ENCODE results near the gene ULK1. TPM values are rescaled to one million over a fixed set of nuclear protein-coding genes. Genes with fewer than 3 reads are reported as not detected.

ULK1 gene
- total and polyA plus RNA-seq, 3 experiments from 2014 or later = 0.98 to 22.8 (median 18.7) TPM

DNA sequence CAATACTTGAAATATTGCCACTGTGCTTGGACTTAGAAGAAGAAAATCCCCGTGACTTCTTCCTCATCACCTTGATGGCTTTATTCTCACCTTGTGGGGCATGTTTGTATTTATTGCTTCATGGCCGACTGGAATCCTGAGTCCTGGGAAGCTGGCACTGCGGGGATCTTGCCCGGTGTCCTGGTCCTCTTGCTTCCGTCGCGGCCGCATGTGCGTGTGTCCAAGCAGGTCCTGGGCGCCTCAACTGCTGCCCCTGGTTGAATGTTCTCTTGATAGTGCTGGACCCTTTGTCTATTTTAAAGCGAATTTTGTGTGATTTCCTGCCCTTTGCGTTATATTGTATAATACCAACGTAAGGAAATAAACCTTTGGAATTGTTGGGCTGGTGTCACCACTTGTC lies 28.4 kb downstream of the ULK1 start:
- Histone ChIP-seq H3K9me3 (ENCODE audit: low read length) (no peaks in the 10 kb centered on the region), H3K27me3 (ENCODE audit: insufficient read depth, low read length, poor library complexity, severe bottlenecking) (no peaks in the 10 kb centered on the region), H3K4me3 (ENCODE audit: low read length) (no peak overlapping the region), H3K4me1 (ENCODE audit: insufficient read depth, low read length) (no peaks in the 10 kb centered on the region), H3K36me3 (ENCODE audit: insufficient read depth, low read length) (no peaks in the 10 kb centered on the region), H3K27ac (ENCODE audit: low read depth, low read length) (no peak overlapping the region)
- POLR2A ChIA-PET = no interaction called here
- H3K27ac Mint-ChIP-seq = peak overlapping the region in 2 of 8 donors; percentile 29
- H3K4me3 Mint-ChIP-seq = no peak overlapping the region
- H3K36me3 Mint-ChIP-seq = peaks cover 0 to 21% (median 3%) of the 10 kb centered on the region in 3 donors
- CTCF ChIA-PET = no interaction called here
- no peak for DNase-seq
- peaks cover 7 to 9% (median 7%) of the 10 kb centered on the region in 3 donors for H3K4me1 Mint-ChIP-seq
- H3K27me3 Mint-ChIP-seq = no peaks in the 10 kb centered on the region
- no peaks in the 10 kb centered on the region for H3K9me3 Mint-ChIP-seq

DNA sequence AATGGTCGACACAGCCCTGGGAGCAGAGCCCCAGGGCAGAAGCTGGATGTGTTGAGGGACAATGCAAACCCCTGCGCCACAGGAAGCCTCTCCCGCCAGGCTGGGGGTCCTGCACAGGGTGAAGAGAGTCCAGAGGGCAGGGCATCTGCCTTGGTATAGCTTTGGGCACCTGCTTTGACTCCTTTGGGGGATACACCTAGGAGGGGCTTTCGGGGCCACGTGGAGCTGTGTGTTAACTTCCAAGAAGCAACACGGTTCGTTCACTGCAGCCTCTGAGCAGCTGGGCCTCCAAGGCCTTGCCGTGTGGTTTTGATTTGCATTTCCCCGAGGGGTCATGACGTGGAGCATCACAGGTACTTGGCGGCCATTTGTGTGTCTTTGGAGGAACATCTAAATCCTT lies 28.8 kb downstream of the ULK1 start:
- Mint-ChIP-seq H3K4me3 (no peak overlapping the region), H3K36me3 (peaks cover 0 to 21% (median 3%) of the 10 kb centered on the region in 3 donors), H3K4me1 (peaks cover 9 to 14% (median 11%) of the 10 kb centered on the region in 3 donors), H3K27me3 (no peaks in the 10 kb centered on the region), H3K9me3 (no peaks in the 10 kb centered on the region), H3K27ac (no peak overlapping the region)
- no peak for DNase-seq
- Histone ChIP-seq H3K4me3 (ENCODE audit: low read length) (no peak overlapping the region), H3K4me1 (ENCODE audit: insufficient read depth, low read length) (peaks cover 4% of the 10 kb centered on the region), H3K27me3 (ENCODE audit: insufficient read depth, low read length, poor library complexity, severe bottlenecking) (no peaks in the 10 kb centered on the region), H3K27ac (ENCODE audit: low read depth, low read length) (no peak overlapping the region), H3K36me3 (ENCODE audit: insufficient read depth, low read length) (no peaks in the 10 kb centered on the region), H3K9me3 (ENCODE audit: low read length) (no peaks in the 10 kb centered on the region)
- POLR2A ChIA-PET = no interaction called here
- CTCF ChIA-PET = no interaction called here

DNA sequence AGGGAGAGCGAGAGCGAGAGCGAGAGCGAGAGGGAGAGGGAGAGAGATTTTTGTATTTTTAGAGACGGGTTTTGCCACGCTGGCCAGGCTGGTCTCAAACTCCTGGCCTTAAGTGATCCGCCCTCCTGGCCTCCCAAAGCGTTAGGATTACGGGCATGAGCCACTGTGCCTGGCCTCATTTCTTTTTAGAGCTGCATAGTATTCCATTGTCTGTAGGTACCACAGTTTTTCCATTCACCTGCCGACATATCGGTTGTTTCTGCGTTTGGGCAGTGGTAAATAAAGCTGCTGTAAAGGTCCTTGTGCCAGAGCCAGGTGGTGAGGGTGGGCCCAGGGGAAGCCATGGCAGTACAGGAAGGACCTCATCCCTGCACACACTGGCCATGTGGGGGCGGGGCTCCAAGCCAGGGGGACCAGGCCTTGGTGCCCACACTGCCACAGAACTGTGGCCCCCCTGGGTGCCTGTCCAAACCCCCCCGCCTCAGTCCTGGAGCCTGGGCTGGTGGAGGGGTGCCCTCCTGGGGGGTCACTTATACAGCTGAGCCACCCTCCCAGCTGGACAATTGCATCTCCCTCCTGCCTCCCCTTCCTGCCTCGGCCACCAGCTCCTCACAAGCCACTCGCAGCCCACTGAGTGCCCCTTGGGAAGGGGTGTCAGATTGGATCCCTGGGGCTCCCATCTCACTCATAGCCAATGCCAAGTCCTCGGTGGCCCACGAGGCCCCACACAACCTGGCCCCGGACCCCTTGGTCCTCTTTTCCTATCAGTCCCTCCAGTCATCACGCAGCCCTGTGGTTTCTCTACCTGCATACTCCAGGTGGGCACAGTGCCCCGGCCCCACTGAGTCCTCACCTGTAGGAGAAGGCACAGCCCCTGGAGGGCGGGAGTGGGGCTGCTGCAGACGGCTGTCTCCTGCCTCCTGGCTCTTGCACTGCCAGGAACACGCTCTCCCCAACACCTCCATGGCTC lies 33.0 kb downstream of the ULK1 start:
- peaks cover 18 to 27% (median 26%) of the 10 kb centered on the region in 3 donors for H3K4me1 Mint-ChIP-seq
- no peak for DNase-seq
- ChIA-PET CTCF (interaction anchor here (0.8 to 1.0 kb wide), 2 partner anchors 19 to 22 kb away, joined by 3 to 4 read pairs; partner anchors contain the start of gene EP400), POLR2A (interaction anchor here (0.5 to 0.7 kb wide), 4 partner anchors 10 to 220 kb away, joined by 3 to 9 read pairs (median 4); no protein-coding TSS in a partner anchor)
- no peaks in the 10 kb centered on the region for H3K27me3 ChIP-seq (ENCODE audit: insufficient read depth, low read length, poor library complexity, severe bottlenecking)
- peak overlapping the region in 3 of 8 donors; percentile 17 to 93 (median 51) for H3K27ac Mint-ChIP-seq
- no peak overlapping the region for H3K27ac ChIP-seq (ENCODE audit: low read depth, low read length)
- no peaks in the 10 kb centered on the region for H3K9me3 ChIP-seq (ENCODE audit: low read length)
- peaks cover 0 to 15% (median 3%) of the 10 kb centered on the region in 3 donors for H3K36me3 Mint-ChIP-seq
- no peak overlapping the region for H3K4me3 ChIP-seq (ENCODE audit: low read length)
- H3K27me3 Mint-ChIP-seq = no peaks in the 10 kb centered on the region
- H3K9me3 Mint-ChIP-seq = no peaks in the 10 kb centered on the region
- peak overlapping the region; percentile 85 to 96 (median 90) for H3K4me3 Mint-ChIP-seq
- peaks cover 14% of the 10 kb centered on the region for H3K4me1 ChIP-seq (ENCODE audit: insufficient read depth, low read length)
- peaks cover 7% of the 10 kb centered on the region for H3K36me3 ChIP-seq (ENCODE audit: insufficient read depth, low read length)

DNA sequence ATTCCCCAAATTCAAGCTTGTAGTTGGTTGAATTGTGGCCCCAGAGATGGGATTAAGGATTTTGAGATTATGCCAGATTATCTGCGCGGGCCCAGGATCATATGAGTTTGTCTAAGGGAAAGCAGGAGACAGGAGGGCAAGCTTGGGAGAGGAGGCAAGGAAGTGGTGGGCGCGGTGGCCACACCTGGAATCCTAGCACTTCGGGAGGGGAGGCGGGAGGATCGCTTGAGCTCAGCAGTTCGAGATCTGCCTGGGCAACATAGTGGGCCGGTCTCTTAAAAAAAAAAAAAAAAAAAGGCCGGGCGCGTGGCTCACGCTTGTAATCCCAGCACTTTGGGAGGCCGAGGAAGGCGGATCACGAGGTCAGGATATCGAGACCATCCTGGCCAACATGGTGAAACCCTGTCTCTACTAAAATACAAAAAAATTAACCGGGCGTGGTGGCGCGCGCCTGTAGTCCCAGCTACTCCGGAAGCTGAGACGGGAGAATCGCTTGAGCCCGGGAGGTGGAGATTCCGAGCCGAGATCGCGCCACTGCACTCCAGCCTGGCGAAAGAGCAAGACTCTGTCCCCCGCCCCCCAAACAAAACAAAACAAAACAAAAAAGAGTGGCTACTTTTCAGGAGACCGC lies 33.8 kb downstream of the ULK1 start:
- H3K4me1 Mint-ChIP-seq = peaks cover 19 to 31% (median 27%) of the 10 kb centered on the region in 3 donors
- ChIA-PET POLR2A (interaction anchor here (0.7 kb wide), 1 partner anchor 11 kb away, joined by 9 read pairs; no protein-coding TSS in a partner anchor), CTCF (interaction anchor here (0.8 to 1.0 kb wide), 2 partner anchors 18 to 21 kb away, joined by 3 to 4 read pairs; partner anchors contain the start of gene EP400)
- Histone ChIP-seq H3K4me1 (ENCODE audit: insufficient read depth, low read length) (peaks cover 14% of the 10 kb centered on the region), H3K9me3 (ENCODE audit: low read length) (no peaks in the 10 kb centered on the region), H3K4me3 (ENCODE audit: low read length) (peak overlapping the region; percentile 59), H3K36me3 (ENCODE audit: insufficient read depth, low read length) (peaks cover 13% of the 10 kb centered on the region), H3K27ac (ENCODE audit: low read depth, low read length) (peak overlapping the region; percentile 61), H3K27me3 (ENCODE audit: insufficient read depth, low read length, poor library complexity, severe bottlenecking) (no peaks in the 10 kb centered on the region)
- peak overlapping the region in 7 of 8 donors; percentile 69 to 93 (median 82) for H3K27ac Mint-ChIP-seq
- peak overlapping the region; percentile 85 to 96 (median 90) for H3K4me3 Mint-ChIP-seq
- peaks cover 4 to 21% (median 7%) of the 10 kb centered on the region in 3 donors for H3K36me3 Mint-ChIP-seq
- H3K9me3 Mint-ChIP-seq = no peaks in the 10 kb centered on the region
- no peaks in the 10 kb centered on the region for H3K27me3 Mint-ChIP-seq
- peak in 1 of 5 donors; percentile 58 for DNase-seq

DNA sequence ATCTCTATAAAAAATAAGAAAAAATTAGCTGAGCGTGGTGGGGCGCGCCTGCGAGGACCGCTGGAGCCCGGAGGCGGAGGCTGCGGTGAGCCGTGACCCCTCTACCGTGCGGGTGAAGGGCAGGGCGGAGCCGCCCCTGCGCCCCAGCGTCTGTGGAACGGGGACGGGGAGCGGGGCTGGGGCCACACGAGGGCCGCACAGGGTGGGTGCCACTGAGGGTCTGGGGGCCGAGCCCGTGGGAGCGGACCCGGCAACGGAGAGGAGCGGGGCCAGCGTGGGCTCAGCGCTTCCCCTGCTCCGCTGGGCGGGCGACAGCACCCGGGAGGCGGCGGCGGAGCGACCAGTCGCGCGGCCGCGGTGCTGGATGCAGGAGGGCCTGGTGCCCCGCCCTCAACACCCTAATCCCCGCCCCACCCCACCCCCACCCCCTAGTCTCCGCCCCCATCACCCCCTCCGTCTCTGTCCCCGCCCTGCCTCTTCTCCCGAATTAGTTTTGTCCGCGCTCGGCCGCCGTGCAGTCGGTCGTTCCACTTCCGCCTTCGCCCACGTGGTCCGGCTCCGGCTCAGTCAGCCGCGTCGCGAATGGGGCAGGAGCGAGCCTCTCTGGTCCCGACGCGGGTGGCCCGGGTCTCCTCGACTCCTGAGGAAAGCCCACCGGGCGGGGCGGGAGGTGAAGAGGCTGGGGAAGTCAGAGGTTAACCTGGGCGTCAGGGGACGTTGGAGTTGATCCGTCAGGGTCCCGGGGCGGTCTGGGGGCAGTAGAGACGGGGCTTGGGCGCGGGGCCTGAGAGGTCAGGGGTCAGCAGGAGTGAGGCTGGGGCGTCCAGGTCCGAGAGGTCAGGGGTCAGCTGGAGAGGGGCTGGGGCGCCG lies 34.5 kb downstream of the ULK1 start, which contains the start of gene PUS1:
PUS1 (plus strand) TSS at position 566 of the 870 bp plus-strand sequence. CDS start 447 bp downstream, outside the sequence.
- ChIA-PET CTCF (interaction anchor here (0.8 to 1.2 kb wide), 3 partner anchors 12 to 20 kb away, joined by 3 to 4 read pairs (median 3); partner anchors contain the start of gene EP400), POLR2A (interaction anchor here (1.1 to 1.9 kb wide), 2 partner anchors 16 to 21 kb away, joined by 3 to 7 read pairs; partner anchors contain the start of gene EP400)
- Mint-ChIP-seq H3K4me1 (peaks cover 19 to 31% (median 27%) of the 10 kb centered on the region in 3 donors), H3K36me3 (peaks cover 4 to 29% (median 15%) of the 10 kb centered on the region in 3 donors), H3K27ac (peak within 1 kb of the TSS; percentile 84 to 93 (median 92)), H3K27me3 (no peaks in the 10 kb centered on the region), H3K4me3 (peak within 1 kb of the TSS; percentile 88 to 96 (median 92)), H3K9me3 (no peaks in the 10 kb centered on the region)
- no peaks in the 10 kb centered on the region for H3K9me3 ChIP-seq (ENCODE audit: low read length)
- DNase-seq = peak; percentile 91 to 96 (median 92)
- peak within 1 kb of the TSS; percentile 67 for H3K4me3 ChIP-seq (ENCODE audit: low read length)
- H3K27me3 ChIP-seq (ENCODE audit: insufficient read depth, low read length, poor library complexity, severe bottlenecking) = no peaks in the 10 kb centered on the region
- peaks cover 21% of the 10 kb centered on the region for H3K36me3 ChIP-seq (ENCODE audit: insufficient read depth, low read length)
- H3K27ac ChIP-seq (ENCODE audit: low read depth, low read length) = peak within 1 kb of the TSS; percentile 65
- H3K4me1 ChIP-seq (ENCODE audit: insufficient read depth, low read length) = peaks cover 14% of the 10 kb centered on the region

DNA sequence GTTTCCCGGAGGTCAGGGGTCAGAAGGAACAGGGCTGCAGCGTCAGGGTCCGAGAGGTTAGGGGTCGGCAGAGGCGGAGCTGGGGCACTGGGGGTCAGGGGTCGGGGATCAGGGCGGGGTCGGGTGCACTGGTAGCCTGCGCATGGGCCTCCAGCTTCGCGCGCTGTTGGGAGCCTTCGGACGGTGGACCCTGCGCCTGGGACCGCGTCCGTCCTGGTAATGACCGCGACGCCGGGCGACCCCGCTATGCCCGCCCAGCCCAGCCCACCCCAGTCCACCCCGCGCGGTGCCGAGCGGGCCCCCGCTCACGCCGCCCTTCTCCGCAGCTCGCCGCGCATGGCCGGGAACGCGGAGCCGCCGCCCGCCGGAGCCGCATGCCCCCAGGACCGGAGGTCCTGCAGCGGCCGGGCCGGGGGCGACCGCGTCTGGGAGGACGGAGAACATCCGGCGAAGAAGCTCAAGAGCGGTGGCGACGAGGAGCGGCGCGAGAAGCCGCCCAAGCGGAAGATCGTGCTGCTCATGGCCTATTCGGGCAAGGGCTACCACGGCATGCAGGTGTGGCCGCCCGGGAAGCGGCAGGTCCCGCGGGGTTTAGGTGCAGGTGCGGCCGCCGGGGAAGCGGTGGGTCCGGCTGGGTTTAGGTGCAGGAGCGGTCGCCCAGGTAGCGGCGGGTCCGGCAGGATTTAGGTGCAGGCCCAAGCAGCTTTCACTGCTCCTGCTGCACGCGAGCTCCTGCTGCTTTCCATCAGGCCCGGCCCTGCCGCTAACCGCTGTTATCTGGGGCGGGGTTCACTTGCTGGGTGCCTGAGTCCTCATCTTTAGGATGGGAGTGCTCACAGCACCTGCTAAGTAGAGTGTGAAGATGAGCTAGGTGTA lies 35.4 kb downstream of the ULK1 start:
- H3K27me3 ChIP-seq (ENCODE audit: insufficient read depth, low read length, poor library complexity, severe bottlenecking) = no peaks in the 10 kb centered on the region
- H3K36me3 ChIP-seq (ENCODE audit: insufficient read depth, low read length) = peaks cover 26% of the 10 kb centered on the region
- ChIA-PET POLR2A (interaction anchor here (0.7 to 1.9 kb wide), 4 partner anchors 11 to 44 kb away, joined by 3 to 7 read pairs (median 4); partner anchors contain the start of gene EP400), CTCF (interaction anchor here (1.2 kb wide), 1 partner anchor 11 kb away, joined by 3 read pairs; no protein-coding TSS in a partner anchor)
- peaks cover 4 to 36% (median 15%) of the 10 kb centered on the region in 3 donors for H3K36me3 Mint-ChIP-seq
- H3K4me1 ChIP-seq (ENCODE audit: insufficient read depth, low read length) = peaks cover 14% of the 10 kb centered on the region
- peak in 3 of 5 donors; percentile 24 to 63 (median 37) for DNase-seq
- no peaks in the 10 kb centered on the region for H3K27me3 Mint-ChIP-seq
- peaks cover 15 to 24% (median 22%) of the 10 kb centered on the region in 3 donors for H3K4me1 Mint-ChIP-seq
- H3K9me3 Mint-ChIP-seq = no peaks in the 10 kb centered on the region
- peak overlapping the region; percentile 65 for H3K27ac ChIP-seq (ENCODE audit: low read depth, low read length)
- no peaks in the 10 kb centered on the region for H3K9me3 ChIP-seq (ENCODE audit: low read length)
- H3K4me3 Mint-ChIP-seq = peak overlapping the region; percentile 87 to 95 (median 92)
- H3K4me3 ChIP-seq (ENCODE audit: low read length) = peak overlapping the region; percentile 67
- peak overlapping the region; percentile 84 to 93 (median 90) for H3K27ac Mint-ChIP-seq
